Measurements from ENCODE around the gene BCL11A.

BCL11A gene

GRCh38 chr2:60544062-60544461 is 9.4 kb downstream of the BCL11A start:
- no peak for DNase-seq

DNA sequence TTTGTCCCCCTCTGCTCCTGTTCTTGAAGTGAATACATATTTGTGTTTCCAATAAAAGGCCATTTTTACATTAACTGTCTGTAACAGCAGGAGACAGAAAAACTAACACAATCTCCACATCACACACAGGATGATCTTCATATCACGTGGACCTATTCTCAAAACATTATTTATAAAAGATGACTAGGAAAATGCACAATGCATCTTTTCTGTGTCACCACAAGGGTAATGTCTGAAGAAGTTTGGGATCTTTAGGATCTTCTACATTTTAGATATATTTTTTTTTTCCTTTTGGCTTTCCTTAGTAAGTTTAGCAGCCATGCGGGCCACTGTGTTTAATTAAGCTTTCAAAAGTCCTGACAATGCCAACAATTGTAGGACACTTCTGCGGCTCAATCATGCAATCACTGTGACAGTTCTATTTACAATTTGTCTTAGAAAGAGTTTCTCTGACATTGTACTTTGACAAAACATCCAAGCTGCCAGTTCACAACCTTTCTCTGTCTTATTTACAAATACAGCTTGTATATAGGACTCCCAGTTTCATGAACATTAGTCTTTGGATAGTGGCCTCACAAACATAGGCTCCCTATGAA is 12.3 kb downstream of the BCL11A start:
- no peak for DNase-seq

GRCh38 chr2:60540074-60540473 is 13.4 kb downstream of the BCL11A start:
- no peak for DNase-seq

- no peak for DNase-seq
These were observed 14.3 kb downstream of the BCL11A start for GRCh38 chr2:60539140-60539539.

DNA sequence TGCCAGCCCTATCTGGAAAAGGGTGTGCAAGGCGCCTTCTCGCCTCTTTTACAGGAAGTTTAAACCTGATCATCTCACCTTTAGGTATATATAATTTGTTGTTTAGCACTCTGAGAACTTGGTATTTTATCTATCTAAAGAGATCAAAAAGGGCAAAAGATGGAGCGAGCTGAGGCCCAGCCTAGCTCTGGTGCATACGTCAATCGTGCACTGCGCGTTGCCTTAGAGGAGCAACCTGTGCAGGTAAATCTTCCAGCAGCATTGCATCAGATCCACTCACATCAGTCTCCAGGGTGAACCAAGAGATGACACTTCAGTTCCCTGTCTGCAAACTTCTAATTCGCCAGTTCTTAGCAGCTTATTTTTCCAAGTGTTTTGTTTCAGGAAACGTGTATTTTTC is 15.4 kb downstream of the BCL11A start:
- no peak for DNase-seq

GRCh38 chr2:60536746-60537145 is 16.7 kb downstream of the BCL11A start:
- no peak for DNase-seq

DNA sequence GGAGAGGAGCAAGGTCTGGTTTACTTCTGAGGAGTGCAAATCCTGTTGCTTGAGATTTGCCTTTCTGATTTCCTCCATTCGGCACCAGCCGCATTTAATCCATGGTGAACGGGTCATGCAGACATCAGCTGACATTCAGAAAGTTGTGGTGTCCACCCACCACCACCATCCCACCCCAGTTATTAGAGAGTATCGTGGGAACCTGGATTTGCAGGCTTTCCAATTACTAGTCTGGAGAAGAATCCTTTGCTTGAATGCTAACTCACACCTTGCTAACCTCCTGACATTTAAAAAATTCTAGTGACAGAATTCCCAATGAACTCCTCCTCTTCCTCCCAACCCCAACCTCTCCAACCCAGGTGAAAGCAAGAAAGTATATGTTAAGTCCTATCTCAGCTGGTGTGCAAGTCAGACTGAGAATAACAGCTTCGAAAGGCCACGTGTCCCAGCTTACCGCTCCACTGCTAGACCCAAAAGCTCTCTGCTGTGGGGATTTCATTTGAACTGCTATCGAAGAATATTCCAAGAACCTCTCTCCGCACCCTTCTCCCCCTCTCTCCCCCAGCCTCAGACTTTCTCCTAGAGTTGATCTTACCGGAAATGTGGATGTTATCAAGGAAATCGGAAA is 17.7 kb downstream of the BCL11A start:
- no peak for DNase-seq

GRCh38 chr2:60534892-60535684 is 18.4 kb downstream of the BCL11A start:
- DNase-seq: no peak

- DNase-seq: no peak
These were observed 19.3 kb downstream of the BCL11A start for GRCh38 chr2:60534052-60534685.

- DNase-seq: no peak
These were observed 20.1 kb downstream of the BCL11A start for GRCh38 chr2:60533101-60534051.

GRCh38 chr2:60532421-60532820 is 21.0 kb downstream of the BCL11A start:
- no peak for DNase-seq

DNA sequence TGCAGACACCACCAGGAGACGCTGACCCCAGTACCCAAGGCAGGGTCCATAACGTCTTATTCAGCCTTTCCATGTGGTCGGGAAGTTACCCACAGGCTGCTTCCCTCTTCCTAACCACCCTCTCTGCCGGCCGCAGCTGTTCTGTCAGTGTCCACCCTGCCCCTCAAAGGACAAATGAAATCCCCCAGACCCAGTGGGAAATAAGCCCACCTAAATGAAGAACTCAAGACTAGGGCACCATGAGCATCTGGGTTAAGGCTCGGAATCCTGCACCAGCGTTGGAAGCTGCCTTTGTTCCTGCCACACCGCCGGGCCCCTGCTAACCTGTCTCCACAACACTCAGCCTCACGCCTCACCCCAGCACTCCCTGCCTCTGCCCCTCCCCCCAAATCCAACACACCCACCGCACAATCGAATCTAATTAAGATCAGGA is 21.7 kb downstream of the BCL11A start:
- no peak for DNase-seq

DNA sequence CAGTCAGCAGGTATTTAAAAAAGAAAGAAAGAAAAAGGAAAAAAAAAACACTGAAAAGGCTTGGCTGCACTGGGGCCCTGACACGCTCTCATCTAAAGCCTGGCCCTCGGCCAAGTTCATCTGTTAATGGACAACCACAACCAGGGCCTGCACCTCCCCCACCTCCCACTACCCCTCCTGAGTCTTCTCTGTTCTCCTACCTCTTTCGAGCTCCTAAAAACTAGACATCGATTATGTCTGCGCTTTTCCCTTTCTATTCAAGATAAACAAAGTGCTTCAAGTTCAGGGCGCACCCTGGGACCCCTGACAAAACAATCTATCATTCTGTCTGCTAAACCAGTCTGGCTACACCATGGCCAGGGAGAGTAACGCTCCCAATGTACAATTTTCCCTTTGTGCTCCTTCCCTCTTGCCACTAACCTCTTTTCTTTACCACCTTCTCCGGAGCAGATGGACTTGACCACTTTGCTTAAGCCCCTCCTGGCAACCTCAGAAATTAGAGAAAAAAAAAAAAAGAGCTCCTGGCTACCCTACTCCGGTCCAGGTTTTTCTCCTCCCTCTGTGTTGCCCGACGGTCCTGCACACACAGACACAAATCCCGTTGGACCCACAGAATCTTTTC is 22.7 kb downstream of the BCL11A start:
- no peak for DNase-seq

- DNase-seq: no peak
These were observed 23.4 kb downstream of the BCL11A start for GRCh38 chr2:60529785-60530627.

- DNase-seq: no peak
These were observed 24.2 kb downstream of the BCL11A start for GRCh38 chr2:60529136-60529784.

DNA sequence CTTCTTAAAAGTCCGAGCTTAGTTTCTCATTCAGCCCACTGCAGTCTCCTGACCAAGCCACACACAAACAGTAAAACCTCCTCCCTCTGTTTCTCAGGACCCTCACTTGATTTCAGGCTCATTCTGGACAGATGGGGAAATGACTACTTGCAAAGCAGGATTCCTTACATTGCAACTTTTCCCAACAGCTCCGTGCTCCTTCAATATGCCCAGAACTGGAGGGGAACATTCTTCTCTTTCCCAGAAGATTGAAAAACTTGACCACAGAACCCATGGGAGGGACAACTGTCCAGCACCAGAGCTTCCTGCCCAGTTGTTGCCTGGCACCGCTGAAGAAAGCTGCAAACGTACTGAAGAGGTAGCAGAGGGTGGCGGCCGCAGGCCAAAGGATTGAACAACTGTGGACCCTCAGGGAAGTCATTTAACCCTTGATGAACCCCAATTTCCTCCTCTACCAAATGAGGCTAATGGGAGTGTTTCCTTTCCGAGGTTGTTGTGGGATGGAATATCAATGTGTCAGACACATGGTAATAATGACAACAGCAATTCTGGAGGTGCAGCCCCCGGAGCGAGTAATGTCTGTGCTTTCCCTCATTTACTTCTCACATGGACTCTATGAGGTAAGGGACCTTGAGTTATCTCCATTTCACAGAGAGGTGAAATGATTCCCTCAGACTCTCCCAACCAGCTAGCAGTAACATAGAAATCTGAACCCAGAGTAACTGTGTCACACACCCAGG is 25.0 kb downstream of the BCL11A start:
- DNase-seq: no peak

- no peak for DNase-seq
These were observed 25.7 kb downstream of the BCL11A start for GRCh38 chr2:60527762-60528161.

DNA sequence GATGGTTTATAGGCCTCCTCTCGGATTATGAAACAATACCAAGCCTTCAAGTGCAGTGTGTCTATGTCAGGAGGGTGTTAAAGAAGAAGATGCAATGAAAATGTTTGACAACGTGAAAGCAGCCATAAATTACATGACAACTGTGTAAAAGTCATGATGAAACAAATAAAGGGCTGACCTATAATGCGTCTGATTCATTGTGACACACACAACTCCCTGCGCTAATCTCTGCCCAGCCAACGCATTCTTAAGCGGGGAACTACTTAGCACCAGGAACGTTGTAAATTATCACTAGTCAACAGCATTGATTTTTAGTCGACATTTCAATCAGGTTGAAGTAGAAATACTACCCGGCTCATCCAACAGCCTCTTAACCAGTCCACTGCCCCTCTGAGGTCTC is 26.8 kb downstream of the BCL11A start:
- no peak for DNase-seq

GRCh38 chr2:60525899-60526298 is 27.6 kb downstream of the BCL11A start:
- no peak for DNase-seq

- DNase-seq: no peak
These were observed 28.6 kb downstream of the BCL11A start for GRCh38 chr2:60524874-60525273.

All from AML-193 (cell line).